GM18907 (cell line): ENCODE measurements around the gene FBXO27.
"Not testable (repeated sequence)": the region's sequence is repeated elsewhere in the genome, so short reads cannot be mapped to it uniquely, and the experiment has no call there.

Experiments
- ATAC-seq: cut with Tn5 transposase; IDR thresholded peaks from one replicate; pipeline ENCODE4 v1.9.1; 2021; ENCODE audit warnings: mild to moderate bottlenecking, moderate library complexity; ENCODE audit not compliant: unreplicated experiment

FBXO27 gene

GRCh38 chr19:39045506-39045905 is 13.2 kb upstream of the FBXO27 start:
- no peak for ATAC-seq

- ATAC-seq = no peak
Observed at GRCh38 chr19:39038098-39038497, 5.7 kb upstream of the FBXO27 start.

GRCh38 chr19:39037194-39037593 is 4.8 kb upstream of the FBXO27 start:
- no peak for ATAC-seq

- ATAC-seq = no peak
Observed at GRCh38 chr19:39036581-39036980, 4.2 kb upstream of the FBXO27 start.

GRCh38 chr19:39031368-39032062 is 834 bp downstream of the FBXO27 start:
- no peak for ATAC-seq

- no peak for ATAC-seq
Observed at GRCh38 chr19:39030854-39031367, 1.4 kb downstream of the FBXO27 start.

- no peak for ATAC-seq
Observed at GRCh38 chr19:39024875-39025641, 7.3 kb downstream of the FBXO27 start.

- no peak for ATAC-seq
Observed at GRCh38 chr19:39021063-39021462, 11.3 kb downstream of the FBXO27 start.

- no peak for ATAC-seq
Observed at GRCh38 chr19:39017646-39018045, 14.7 kb downstream of the FBXO27 start.

- ATAC-seq = no peak
Observed at GRCh38 chr19:39017026-39017425, 15.3 kb downstream of the FBXO27 start.

GRCh38 chr19:39014037-39014436 is 18.3 kb downstream of the FBXO27 start:
- ATAC-seq = no peak

GRCh38 chr19:39009001-39009400 is 23.3 kb downstream of the FBXO27 start:
- ATAC-seq = no peak

GRCh38 chr19:39008137-39008536 is 24.2 kb downstream of the FBXO27 start:
- no peak for ATAC-seq

- ATAC-seq = no peak
Observed at GRCh38 chr19:39007096-39007495, 25.3 kb downstream of the FBXO27 start.

GRCh38 chr19:39004403-39004802 is 27.9 kb downstream of the FBXO27 start:
- no peak for ATAC-seq

- ATAC-seq = no peak
Observed at GRCh38 chr19:39003796-39004195, 28.6 kb downstream of the FBXO27 start.

GRCh38 chr19:39003188-39003587 is 29.2 kb downstream of the FBXO27 start:
- ATAC-seq = no peak

GRCh38 chr19:39001041-39001440 is 31.3 kb downstream of the FBXO27 start:
- ATAC-seq = no peak

- not testable (repeated sequence) for ATAC-seq
Observed at GRCh38 chr19:38997576-38997975, 34.8 kb downstream of the FBXO27 start.

GRCh38 chr19:38993271-38993670 is 39.1 kb downstream of the FBXO27 start:
- ATAC-seq = no peak

- ATAC-seq = no peak
Observed at GRCh38 chr19:38990949-38991697, 41.2 kb downstream of the FBXO27 start.
